Erythroblast (primary cell): ENCODE measurements around the gene PFKFB3.

ENCODE experiments used
- GATA1 ChIP-seq: IDR thresholded peaks from 2 replicates; pipeline ENCODE4 v1.6.1; 2011; ENCODE audit warnings: low read depth, mild to moderate bottlenecking, control low read depth, low read length, moderate library complexity
- POLR2A ChIP-seq: IDR thresholded peaks from 2 replicates; pipeline ENCODE4 v1.6.1; 2011; ENCODE audit warnings: mild to moderate bottlenecking, low read length

DNA sequence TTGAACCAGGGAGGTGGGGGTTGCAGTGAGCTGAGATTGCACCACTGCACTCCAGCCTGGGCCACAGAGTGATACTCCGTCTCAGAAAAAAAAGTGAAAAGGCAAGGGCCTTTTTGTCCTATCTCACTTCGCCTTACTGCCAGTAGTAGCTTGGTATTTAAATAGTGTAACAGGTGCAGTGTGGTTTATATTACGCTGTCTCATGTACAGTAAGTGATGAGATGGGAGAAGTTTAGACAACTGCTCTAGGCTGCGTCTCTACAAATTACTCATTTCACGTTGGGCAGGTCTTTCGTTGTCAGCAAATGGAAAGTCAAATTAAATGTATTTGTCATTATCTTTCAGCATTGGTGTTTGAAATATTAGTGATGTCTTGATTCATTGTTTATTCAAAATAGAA lies 15.5 kb upstream of the PFKFB3 start:
- TF ChIP-seq POLR2A, result no peak
- TF ChIP-seq GATA1, result no peak
